A549 treated with ZK216348 at 1 μM for 4 hours (cell line): ENCODE results near the gene TIMM8A. TPM values are rescaled to one million over a fixed set of nuclear protein-coding genes. Genes with fewer than 3 reads are reported as not detected.

Source experiments
- total RNA-seq: library from RNA; stranded (reverse); fragments of 200-300 nt; extraction: Qiagen RNA extraction; gene quantifications from 5 replicates; pipeline ENCODE4 v1.2.3, GENCODE V29; 2022; ENCODE audit warnings: low read depth

The TIMM8A gene, protein sequence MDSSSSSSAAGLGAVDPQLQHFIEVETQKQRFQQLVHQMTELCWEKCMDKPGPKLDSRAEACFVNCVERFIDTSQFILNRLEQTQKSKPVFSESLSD
- 26.1 to 29.0 TPM (median 27.4 TPM) in 5 replicates for total RNA-seq

DNA sequence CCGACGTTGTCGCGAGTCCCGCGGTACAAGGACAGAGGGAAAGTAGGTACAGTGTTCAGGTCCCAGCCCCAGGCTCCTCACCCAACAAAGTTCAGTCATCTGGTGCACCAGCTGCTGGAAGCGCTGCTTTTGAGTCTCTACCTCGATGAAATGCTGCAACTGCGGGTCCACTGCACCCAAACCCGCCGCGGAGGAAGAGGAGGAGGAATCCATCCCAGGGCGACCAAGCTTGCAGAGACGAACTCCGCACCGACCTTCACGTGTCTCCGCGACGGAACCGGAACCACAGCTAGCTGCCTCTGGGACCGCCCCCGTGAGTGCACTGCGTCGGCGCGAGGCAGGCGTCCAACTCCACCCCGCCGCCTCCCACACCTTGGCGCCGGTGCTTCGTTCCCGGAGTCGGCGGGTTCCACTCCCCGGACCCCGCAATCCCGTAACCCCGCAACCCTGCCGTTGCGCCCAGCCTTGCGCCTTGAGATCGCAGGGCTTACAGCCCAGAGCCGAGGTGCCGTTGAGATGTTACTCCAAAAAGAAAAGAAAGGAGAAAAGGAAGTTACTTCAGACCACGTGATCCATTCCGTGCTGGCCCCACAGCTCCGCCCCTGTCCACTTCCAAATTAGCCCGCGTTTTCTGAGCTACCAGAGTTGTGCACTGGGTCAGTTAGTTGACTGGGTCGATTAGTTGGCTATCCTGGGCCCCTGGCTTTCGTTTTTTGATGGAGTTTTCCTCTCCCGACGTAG is at the start of gene TIMM8A:
Gene TIMM8A, minus strand, starts transcription at position 291 of the 741 bp plus-strand sequence. Its CDS starts 78 bp downstream, at position 213.

DNA sequence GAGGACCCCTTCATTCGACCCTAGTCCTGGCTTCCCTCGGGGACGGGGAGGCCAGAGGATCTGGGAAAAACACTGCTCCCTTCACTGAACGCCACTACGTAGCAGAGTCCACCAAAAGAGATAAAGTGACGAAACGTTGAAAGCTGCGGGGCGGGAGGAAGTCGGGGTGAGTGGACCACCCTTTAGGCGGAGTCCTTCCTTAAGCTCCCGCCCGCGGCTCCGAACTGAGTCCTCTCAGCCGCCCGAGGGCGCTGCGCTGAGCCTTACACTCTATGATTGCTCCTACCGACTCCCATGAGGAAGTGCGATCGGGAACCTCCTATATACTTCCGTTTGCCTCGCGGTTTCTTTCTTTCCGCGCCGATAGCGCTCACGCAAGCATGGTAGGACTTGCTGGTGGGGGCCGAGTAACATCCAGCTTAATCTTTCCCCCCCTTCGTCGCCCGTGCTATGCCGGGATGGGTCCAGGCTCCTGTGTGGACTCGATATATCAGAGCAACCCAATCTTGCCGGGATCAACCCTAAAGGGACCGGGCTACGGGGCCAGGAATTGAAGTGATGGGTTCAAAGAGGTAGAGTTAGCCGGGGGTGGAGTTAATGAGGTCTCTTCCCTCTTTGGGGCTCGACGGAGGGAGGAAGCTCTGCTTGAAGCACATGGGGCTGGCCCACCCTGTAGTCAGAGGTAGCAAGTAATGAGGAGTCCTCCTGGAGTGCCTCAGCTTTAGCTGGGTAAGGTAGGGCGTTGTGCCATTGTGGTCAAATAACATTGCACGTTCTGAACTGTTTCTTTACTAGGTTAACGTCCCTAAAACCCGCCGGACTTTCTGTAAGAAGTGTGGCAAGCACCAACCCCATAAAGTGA is 42.4 kb upstream of the TIMM8A start, which contains the start of gene RPL36A:
Gene RPL36A, plus strand, starts transcription at position 348 of the 862 bp plus-strand sequence. Its CDS starts 33 bp downstream, at position 381.

DNA sequence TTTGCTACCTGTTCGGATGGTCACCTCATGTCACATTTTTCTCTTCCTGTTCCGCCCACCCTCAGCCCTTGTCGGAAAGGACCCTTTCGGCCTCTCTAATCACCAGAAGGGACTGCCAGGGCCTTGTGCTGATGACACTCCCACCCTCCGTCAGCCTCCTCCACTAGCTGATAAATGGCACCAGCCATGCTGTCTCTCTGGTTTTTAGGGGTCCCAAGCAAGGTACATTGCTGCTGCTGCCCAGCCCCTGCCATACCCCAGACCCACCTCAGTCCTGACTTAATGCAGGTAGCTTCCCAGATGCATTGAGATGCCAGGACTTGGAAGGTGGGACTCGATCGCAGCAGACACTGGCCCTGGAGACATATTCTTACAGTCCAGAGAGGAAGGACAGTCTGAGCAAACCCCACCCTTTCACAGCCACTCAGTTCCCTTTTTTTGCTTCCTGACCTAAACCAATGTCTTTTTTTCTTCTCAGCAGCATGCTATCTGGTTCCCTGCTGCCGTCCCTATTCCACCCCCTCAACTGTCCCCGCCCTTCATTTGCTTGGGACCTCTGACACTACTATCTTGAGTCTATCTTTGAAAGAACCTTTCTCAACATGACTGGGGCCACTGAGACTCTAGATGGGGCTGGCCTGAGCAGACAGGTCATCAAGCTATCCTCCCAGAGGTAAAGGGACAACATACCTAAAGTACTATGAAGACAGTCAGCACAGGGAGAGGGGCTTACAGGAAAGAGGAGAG is 37.4 kb upstream of the TIMM8A start, which contains the start of gene BTK:
Gene BTK, minus strand, starts transcription at position 397 of the 747 bp plus-strand sequence. CDS start 10,907 bp downstream, outside the sequence.

Other genes starting within 250 kb of the TIMM8A start
- 0.19 to 0.27 TPM (median 0.22 TPM) in 5 replicates for gene DRP2, start 129.0 kb downstream of the TIMM8A start, total RNA-seq
- gene TAF7L, start 57.4 kb downstream of the TIMM8A start, total RNA-seq = 0.11 TPM in 2 of 5 replicates, not detected in the others
- 0.06 to 0.60 TPM (median 0.20 TPM) in 4 of 5 replicates, not detected in the other for gene BTK, start 37.4 kb upstream of the TIMM8A start, total RNA-seq
- gene RPL36A, start 42.3 kb upstream of the TIMM8A start, total RNA-seq = 2,300 to 3,614 TPM (median 2,500 TPM) in 5 replicates
- gene GLA, start 59.2 kb upstream of the TIMM8A start, total RNA-seq = 171 to 203 TPM (median 176 TPM) in 5 replicates
- 50.5 to 66.5 TPM (median 57.9 TPM) in 5 replicates for gene HNRNPH2, start 59.5 kb upstream of the TIMM8A start, total RNA-seq
- 0.18 to 0.59 TPM (median 0.41 TPM) in 5 replicates for gene ARMCX4, start 136.7 kb upstream of the TIMM8A start, total RNA-seq
- 0.22 to 0.51 TPM (median 0.41 TPM) in 5 replicates for gene ARMCX1, start 201.8 kb upstream of the TIMM8A start, total RNA-seq